Spleen (tissue), 11 donors: Measurements from ENCODE around the gene PPP1R2C. TPM values are rescaled to one million over a fixed set of nuclear protein-coding genes. Genes with fewer than 3 reads are reported as not detected.

ENCODE experiments used
- DNase-seq: peaks from one replicate; pipeline ENCODE4 v3.0.0-alpha.2; 2020
- H3K27ac ChIP-seq, 8 donors: fragments of 200-600 bp; sonication (generic) in 7 of 8; 1 replicate in 4 of 8; 2 replicates in 4 of 8; pipeline versions ENCODE4 v1.5.0 to v1.8.0; 2016 to 2021; ENCODE audit warnings: inconsistent platforms in 4 of 8, mild to moderate bottlenecking in 4 of 8, moderate library complexity in 1 of 8
- H3K27me3 ChIP-seq, 7 donors: fragments of 200-600 bp; sonication (generic) in 6 of 7; replicated peaks in 1 of 7; 1 replicate in 4 of 7; 2 replicates in 3 of 7; pipeline versions ENCODE4 v1.5.0 to v1.8.0; 2016 to 2021; ENCODE audit warnings: inconsistent platforms in 3 of 7, mild to moderate bottlenecking in 1 of 7
- H3K36me3 ChIP-seq, 6 donors: fragments of 200-600 bp; sonication (generic) in 5 of 6; 1 replicate in 4 of 6; 2 replicates in 2 of 6; pipeline versions ENCODE4 v1.5.0 to v1.8.0; 2016 to 2021; ENCODE audit warnings: inconsistent platforms in 2 of 6
- H3K4me1 ChIP-seq, 6 donors: fragments of 200-600 bp; sonication (generic) in 5 of 6; 1 replicate in 3 of 6; 2 replicates in 3 of 6; pipeline versions ENCODE4 v1.5.0 to v1.8.0; 2016 to 2021; ENCODE audit warnings: inconsistent platforms in 3 of 6
- H3K4me3 ChIP-seq, 8 donors: fragments of 200-600 bp; sonication (generic) in 7 of 8; 1 replicate in 4 of 8; 2 replicates in 4 of 8; pipeline versions ENCODE4 v1.5.0 to v1.8.0; 2016 to 2021; ENCODE audit warnings: inconsistent platforms in 4 of 8, mild to moderate bottlenecking in 4 of 8, moderate library complexity in 2 of 8
- H3K9me3 ChIP-seq, 8 donors: fragments of 200-600 bp; sonication (generic) in 7 of 8; 1 replicate in 4 of 8; 2 replicates in 4 of 8; pipeline versions ENCODE4 v1.5.0 to v1.8.0; 2016 to 2021; ENCODE audit warnings: inconsistent platforms in 4 of 8
- CTCF ChIP-seq, 11 experiments: fragments of 200-600 bp in 7 of 11; fragments of 450-650 bp in 4 of 11; sonication (generic) in 4 of 11; IDR thresholded peaks in 8 of 11; conservative IDR thresholded peaks in 3 of 11; 1 replicate in 7 of 11; 2 replicates in 4 of 11; pipeline versions ENCODE4 v1.4.0 to v1.8.0; 2016 to 2021; ENCODE audit warnings: antibody characterized with exemption in 11 of 11, inconsistent platforms in 4 of 11, mild to moderate bottlenecking in 1 of 11
- POLR2A ChIP-seq, 3 donors: fragments of 450-650 bp; IDR thresholded peaks; one replicate each; pipeline ENCODE4 v1.5.1; 2017; ENCODE audit warnings: antibody characterized with exemption in 3 of 3, mild to moderate bottlenecking in 1 of 3
- POLR2AphosphoS5 ChIP-seq, 3 donors: sonication (generic); formaldehyde crosslinking; IDR thresholded peaks; one replicate each; pipeline ENCODE4 v1.5.1; 2017; ENCODE audit warnings: antibody characterized with exemption in 3 of 3
- WGBS, 5 donors: extraction: QIAGEN DNeasy Blood & Tissue Kit in 3 of 5; methylation state at CpG; one replicate each; pipeline versions ENCODE4 v1.1.5 to v1.1.7; 2013 to 2018; 5-methylcytosine and 5-hydroxymethylcytosine counted together
- intact Hi-C: fragments of 100-400 bp; cut with DNase I; formaldehyde crosslinking; loops from one replicate; pipeline ENCODE4 v1.15.0; 2023; ENCODE audit warnings: low total_unique reads
- polyA plus RNA-seq, 3 donors: library from polyadenylated mRNA; stranded (reverse); fragments of 200-250 nt; gene quantifications; one replicate each; pipeline ENCODE4 v1.2.1, GENCODE V29; 2013
- total RNA-seq, 7 donors: library from RNA; depleted of rRNA in 3 of 7; stranded (reverse); fragments of >200 nt in 3 of 7; fragmentation: NEBNext Ultra II Directional in 4 of 7; extraction: Animal tissue kit (Norgen Biotek cat#: 25700) in 4 of 7; gene quantifications; one replicate each; pipeline versions ENCODE4 v1.1.0 to v1.2.1, GENCODE V29; 2016 to 2021
- donor health status: healthy with polysubstance abuse.
- donor health status: DM: no; HTN: no; CAD: no; lungs with moderate emphysema.
- donor health status: DM: no; HTN: no; CAD: no.
- donor health status: Bipolar disorder and iron deficiency.
- donor health status: healthy.
- donor health status: DM: no; HTN: no; CAD: no.
- donor health status: DM: yes; HTN: yes; CAD: no.

PPP1R2C gene
- total and polyA plus RNA-seq, 10 donors: 0.28 TPM; not detected in 9

- H3K4me1 ChIP-seq: no peaks in the 10 kb centered on the region
- peaks cover 0 to 9% (median 0%) of the 10 kb centered on the region in 8 donors for H3K9me3 ChIP-seq
- DNase-seq: no peak
- H3K27me3 ChIP-seq: peaks cover 0 to 11% (median 0%) of the 10 kb centered on the region in 7 donors
- 30 to 46% (median 41%) methylated on average over 3 of the region's 3 CpGs for WGBS, 5 donors
- H3K36me3 ChIP-seq: no peaks in the 10 kb centered on the region
- intact Hi-C loops: no loop called here
- H3K27ac ChIP-seq: no peak overlapping the region
- H3K4me3 ChIP-seq: no peak overlapping the region
- TF ChIP-seq CTCF (IDR thresholded peaks at IDR 0.05 in 8 of 11, conservative IDR thresholded peaks at IDR 0.05 in 3 of 11): no peak
- TF ChIP-seq POLR2AphosphoS5 (IDR thresholded peaks at IDR 0.05): no peak
- TF ChIP-seq POLR2A (IDR thresholded peaks at IDR 0.05): no peak
Measured at GRCh38 chrX:42776195-42776594, 1.8 kb downstream of the PPP1R2C start.

DNA sequence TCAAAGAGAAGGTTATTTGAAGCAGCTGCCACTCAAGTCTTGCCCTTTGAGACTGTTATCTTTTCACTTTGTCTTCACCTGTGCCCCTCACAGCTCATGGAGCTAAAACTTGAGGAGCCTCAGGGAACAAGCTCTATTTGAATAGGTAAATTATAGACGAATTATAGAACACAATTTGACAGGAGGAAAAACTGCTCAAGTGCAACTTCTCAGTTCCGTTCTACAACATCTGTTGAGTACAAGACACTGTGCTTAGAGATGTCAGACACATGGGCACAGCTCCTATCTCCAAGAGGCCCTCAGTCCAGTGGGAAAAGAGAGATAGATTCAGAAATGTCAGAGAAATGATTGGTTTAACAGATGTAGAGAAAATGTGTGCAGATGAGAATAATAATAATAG is 5.1 kb downstream of the PPP1R2C start:
- Histone ChIP-seq H3K27me3 (peaks cover 0 to 1% (median 0%) of the 10 kb centered on the region in 7 donors), H3K27ac (no peak overlapping the region), H3K9me3 (peaks cover 0 to 2% (median 0%) of the 10 kb centered on the region in 8 donors), H3K4me3 (no peak overlapping the region), H3K4me1 (no peaks in the 10 kb centered on the region), H3K36me3 (no peaks in the 10 kb centered on the region)
- intact Hi-C loops: no loop called here
- DNase-seq: no peak
- TF ChIP-seq CTCF (IDR thresholded peaks at IDR 0.05 in 8 of 11, conservative IDR thresholded peaks at IDR 0.05 in 3 of 11) (no peak), POLR2A (IDR thresholded peaks at IDR 0.05) (no peak), POLR2AphosphoS5 (IDR thresholded peaks at IDR 0.05) (no peak)
- 62 to 83% (median 73%) methylated on average over 2 of the region's 2 CpGs for WGBS, 5 donors

DNA sequence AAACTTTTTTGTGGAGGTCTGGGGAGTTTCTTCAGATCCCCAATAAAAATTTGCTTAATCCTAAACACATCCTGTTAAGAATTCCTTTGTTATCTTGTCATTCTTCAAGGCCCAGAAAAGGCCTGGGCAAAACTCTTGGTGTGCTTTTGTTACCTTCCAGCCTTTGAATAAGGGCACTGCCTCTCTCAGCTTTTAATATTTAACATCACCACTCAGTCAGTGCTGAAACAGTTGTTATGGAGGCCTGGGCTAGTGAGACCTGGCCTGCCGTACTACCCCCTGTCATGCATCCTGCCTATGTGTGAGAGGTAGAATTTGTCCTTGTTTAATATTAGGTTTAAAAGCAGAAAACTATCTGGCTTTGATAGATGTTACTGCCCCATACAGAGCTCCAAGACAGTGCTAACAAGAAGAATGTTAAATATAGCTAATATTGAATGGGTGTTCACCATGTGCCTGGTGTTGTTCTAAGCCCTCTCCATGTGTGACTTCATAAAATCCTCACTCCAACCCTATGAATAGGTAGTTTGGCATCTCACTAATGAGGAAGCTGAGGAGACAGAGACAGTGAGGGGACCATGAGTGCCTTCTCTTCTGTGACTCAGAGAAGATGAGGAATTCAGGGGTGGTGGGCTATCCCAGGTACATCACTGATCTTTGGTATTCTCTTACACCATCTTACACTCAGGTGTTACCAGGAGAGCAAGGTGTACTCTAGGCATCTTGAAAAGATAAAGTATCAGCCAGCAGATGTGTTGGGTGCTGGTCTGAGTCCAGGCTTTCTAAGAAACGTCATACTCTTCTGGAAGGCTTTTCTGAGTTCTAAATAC is 6.2 kb downstream of the PPP1R2C start:
- TF ChIP-seq POLR2AphosphoS5 (IDR thresholded peaks at IDR 0.05) (no peak), CTCF (IDR thresholded peaks at IDR 0.05 in 8 of 11, conservative IDR thresholded peaks at IDR 0.05 in 3 of 11) (no peak), POLR2A (IDR thresholded peaks at IDR 0.05) (no peak)
- Histone ChIP-seq H3K27me3 (no peaks in the 10 kb centered on the region), H3K36me3 (no peaks in the 10 kb centered on the region), H3K9me3 (no peaks in the 10 kb centered on the region), H3K4me3 (no peak overlapping the region), H3K27ac (no peak overlapping the region), H3K4me1 (no peaks in the 10 kb centered on the region)
- intact Hi-C loops: no loop called here
- no peak for DNase-seq
- 82 to 100% (median 91%) methylated on average over 2 of the region's 2 CpGs for WGBS, 5 donors

DNA sequence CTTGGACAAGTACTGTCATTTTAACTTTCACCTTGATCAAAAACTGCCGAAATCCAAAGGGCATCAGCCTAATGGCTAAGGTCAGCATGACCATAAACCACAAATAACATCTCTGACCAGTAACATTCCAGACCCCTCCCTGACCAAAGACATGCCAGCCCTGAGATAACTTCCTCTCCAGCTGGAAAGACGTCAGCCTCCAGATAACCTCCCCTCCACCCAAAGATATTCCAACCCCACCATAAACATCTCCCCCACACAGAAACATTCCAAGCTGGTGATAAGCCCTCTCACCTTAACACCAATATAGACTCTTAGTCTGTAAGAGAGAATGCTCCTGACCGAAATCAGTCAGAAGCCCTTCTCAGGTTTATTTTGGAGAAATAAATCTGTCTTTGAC is 7.4 kb downstream of the PPP1R2C start:
- H3K27me3 ChIP-seq: no peaks in the 10 kb centered on the region
- TF ChIP-seq CTCF (IDR thresholded peaks at IDR 0.05 in 8 of 11, conservative IDR thresholded peaks at IDR 0.05 in 3 of 11) (no peak), POLR2AphosphoS5 (IDR thresholded peaks at IDR 0.05) (no peak), POLR2A (IDR thresholded peaks at IDR 0.05) (no peak)
- no peak for DNase-seq
- no peak overlapping the region for H3K27ac ChIP-seq
- no peak overlapping the region for H3K4me3 ChIP-seq
- intact Hi-C loops: no loop called here
- no peaks in the 10 kb centered on the region for H3K4me1 ChIP-seq
- H3K36me3 ChIP-seq: no peaks in the 10 kb centered on the region
- 72 to 88% (median 81%) methylated on average over 3 of the region's 3 CpGs for WGBS, 5 donors
- no peaks in the 10 kb centered on the region for H3K9me3 ChIP-seq
